Breast epithelium (tissue), 3 donors: ENCODE results near the gene PPP3R2.
"Not testable (repeated sequence)": the region's sequence is repeated elsewhere in the genome, so short reads cannot be mapped to it uniquely, and the experiment has no call there.

Experiments used
- POLR2A ChIP-seq: fragments of 450-650 bp; IDR thresholded peaks from one replicate; pipeline ENCODE4 v1.6.1; 2016; ENCODE audit warnings: antibody characterized with exemption, mild to moderate bottlenecking, moderate library complexity
- TF ChIP-seq, protein P1 (sequence below), 3 donors: fragments of 450-650 bp; IDR thresholded peaks; one replicate each; pipeline ENCODE4 v1.5.1; 2016 to 2017; ENCODE audit warnings: antibody characterized with exemption in 3 of 3, mild to moderate bottlenecking in 3 of 3, moderate library complexity in 3 of 3

DNA sequence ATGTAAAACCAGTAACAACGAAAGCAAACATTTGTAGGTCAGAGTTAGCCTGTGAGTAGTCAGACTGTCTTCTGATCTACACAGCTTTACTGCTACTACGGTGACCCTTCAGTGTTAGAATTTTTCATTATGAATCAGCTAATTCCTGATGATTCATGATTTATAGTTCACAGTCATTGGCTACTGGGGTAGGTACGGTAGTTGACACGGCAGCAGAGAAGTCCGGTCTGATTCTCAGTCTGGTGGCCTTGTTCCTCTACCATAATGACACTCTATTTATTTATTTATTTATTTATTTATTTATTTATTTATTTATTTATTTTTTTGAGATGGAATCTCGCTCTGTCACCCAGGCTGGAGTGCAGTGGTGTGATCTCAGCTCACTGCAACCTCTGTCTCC lies 4.7 kb downstream of the PPP3R2 start:
- TF ChIP-seq, protein P1, sequence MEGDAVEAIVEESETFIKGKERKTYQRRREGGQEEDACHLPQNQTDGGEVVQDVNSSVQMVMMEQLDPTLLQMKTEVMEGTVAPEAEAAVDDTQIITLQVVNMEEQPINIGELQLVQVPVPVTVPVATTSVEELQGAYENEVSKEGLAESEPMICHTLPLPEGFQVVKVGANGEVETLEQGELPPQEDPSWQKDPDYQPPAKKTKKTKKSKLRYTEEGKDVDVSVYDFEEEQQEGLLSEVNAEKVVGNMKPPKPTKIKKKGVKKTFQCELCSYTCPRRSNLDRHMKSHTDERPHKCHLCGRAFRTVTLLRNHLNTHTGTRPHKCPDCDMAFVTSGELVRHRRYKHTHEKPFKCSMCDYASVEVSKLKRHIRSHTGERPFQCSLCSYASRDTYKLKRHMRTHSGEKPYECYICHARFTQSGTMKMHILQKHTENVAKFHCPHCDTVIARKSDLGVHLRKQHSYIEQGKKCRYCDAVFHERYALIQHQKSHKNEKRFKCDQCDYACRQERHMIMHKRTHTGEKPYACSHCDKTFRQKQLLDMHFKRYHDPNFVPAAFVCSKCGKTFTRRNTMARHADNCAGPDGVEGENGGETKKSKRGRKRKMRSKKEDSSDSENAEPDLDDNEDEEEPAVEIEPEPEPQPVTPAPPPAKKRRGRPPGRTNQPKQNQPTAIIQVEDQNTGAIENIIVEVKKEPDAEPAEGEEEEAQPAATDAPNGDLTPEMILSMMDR (IDR thresholded peaks at IDR 0.05), result not testable (repeated sequence)
- TF ChIP-seq POLR2A, result not testable (repeated sequence)
